ENCODE measurements around the gene EPB41.

The EPB41 gene

DNA sequence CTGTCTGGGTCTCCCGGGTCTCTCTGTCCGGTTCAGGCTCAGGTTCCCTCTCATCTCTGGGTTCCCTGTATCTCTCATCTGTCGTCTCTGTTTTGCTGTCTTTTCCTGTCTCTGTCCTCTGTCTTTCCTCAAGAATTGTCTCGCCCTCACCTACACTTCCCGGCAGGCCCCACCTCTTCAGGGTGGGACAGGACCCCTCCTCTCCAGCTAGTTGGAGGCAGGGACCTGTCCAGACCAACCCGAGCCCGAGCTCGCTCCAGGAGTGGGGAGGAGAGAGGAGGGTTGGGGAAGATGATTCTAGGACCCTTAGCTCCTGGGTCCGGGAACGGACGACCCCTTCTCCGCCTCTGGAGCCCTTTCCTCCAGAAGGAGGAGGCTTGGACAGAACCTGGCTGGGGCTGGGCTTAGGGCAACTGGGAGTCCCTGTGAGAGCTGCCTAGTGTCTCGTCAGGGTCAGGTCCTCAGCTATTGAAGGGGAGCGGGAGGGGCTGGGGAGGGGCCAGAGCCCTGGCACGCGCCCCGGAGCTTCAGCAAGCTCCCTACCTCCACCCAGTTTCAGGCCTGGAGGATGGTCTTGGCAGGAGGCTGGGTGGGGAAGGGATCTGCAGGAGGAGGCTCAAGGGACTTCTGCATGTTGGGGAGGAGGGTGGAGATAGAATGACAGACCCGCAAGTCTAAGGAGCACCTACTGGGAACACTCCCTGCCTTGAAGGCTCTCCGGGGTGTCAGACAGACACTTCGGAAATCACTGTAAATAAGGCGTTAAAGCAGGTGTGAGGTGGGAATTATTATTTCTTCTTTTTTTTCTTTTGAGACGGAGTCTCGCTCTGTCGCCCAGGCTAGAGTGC, 26.3 kb upstream of the EPB41 start (continued):
- TF ChIP-seq, protein P1, sequence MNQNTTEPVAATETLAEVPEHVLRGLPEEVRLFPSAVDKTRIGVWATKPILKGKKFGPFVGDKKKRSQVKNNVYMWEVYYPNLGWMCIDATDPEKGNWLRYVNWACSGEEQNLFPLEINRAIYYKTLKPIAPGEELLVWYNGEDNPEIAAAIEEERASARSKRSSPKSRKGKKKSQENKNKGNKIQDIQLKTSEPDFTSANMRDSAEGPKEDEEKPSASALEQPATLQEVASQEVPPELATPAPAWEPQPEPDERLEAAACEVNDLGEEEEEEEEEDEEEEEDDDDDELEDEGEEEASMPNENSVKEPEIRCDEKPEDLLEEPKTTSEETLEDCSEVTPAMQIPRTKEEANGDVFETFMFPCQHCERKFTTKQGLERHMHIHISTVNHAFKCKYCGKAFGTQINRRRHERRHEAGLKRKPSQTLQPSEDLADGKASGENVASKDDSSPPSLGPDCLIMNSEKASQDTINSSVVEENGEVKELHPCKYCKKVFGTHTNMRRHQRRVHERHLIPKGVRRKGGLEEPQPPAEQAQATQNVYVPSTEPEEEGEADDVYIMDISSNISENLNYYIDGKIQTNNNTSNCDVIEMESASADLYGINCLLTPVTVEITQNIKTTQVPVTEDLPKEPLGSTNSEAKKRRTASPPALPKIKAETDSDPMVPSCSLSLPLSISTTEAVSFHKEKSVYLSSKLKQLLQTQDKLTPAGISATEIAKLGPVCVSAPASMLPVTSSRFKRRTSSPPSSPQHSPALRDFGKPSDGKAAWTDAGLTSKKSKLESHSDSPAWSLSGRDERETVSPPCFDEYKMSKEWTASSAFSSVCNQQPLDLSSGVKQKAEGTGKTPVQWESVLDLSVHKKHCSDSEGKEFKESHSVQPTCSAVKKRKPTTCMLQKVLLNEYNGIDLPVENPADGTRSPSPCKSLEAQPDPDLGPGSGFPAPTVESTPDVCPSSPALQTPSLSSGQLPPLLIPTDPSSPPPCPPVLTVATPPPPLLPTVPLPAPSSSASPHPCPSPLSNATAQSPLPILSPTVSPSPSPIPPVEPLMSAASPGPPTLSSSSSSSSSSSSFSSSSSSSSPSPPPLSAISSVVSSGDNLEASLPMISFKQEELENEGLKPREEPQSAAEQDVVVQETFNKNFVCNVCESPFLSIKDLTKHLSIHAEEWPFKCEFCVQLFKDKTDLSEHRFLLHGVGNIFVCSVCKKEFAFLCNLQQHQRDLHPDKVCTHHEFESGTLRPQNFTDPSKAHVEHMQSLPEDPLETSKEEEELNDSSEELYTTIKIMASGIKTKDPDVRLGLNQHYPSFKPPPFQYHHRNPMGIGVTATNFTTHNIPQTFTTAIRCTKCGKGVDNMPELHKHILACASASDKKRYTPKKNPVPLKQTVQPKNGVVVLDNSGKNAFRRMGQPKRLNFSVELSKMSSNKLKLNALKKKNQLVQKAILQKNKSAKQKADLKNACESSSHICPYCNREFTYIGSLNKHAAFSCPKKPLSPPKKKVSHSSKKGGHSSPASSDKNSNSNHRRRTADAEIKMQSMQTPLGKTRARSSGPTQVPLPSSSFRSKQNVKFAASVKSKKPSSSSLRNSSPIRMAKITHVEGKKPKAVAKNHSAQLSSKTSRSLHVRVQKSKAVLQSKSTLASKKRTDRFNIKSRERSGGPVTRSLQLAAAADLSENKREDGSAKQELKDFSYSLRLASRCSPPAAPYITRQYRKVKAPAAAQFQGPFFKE (tag by site-specific recombination; IDR thresholded peaks at IDR 0.05; ENCODE audit: borderline replicate concordance): no peak
- TF ChIP-seq, protein P2, sequence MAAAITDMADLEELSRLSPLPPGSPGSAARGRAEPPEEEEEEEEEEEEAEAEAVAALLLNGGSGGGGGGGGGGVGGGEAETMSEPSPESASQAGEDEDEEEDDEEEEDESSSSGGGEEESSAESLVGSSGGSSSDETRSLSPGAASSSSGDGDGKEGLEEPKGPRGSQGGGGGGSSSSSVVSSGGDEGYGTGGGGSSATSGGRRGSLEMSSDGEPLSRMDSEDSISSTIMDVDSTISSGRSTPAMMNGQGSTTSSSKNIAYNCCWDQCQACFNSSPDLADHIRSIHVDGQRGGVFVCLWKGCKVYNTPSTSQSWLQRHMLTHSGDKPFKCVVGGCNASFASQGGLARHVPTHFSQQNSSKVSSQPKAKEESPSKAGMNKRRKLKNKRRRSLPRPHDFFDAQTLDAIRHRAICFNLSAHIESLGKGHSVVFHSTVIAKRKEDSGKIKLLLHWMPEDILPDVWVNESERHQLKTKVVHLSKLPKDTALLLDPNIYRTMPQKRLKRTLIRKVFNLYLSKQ (tag by site-specific recombination; IDR thresholded peaks at IDR 0.05; ENCODE audit: borderline replicate concordance): no peak
- TF ChIP-seq KLF8 (tag by site-specific recombination; IDR thresholded peaks at IDR 0.05) (no peak), ZNF792 (tag by site-specific recombination; IDR thresholded peaks at IDR 0.05) (no peak), ZNF26 (tag by site-specific recombination; IDR thresholded peaks at IDR 0.05) (no peak), BCL6B (tag by site-specific recombination; IDR thresholded peaks at IDR 0.05) (no peak), KLF9 (tag by site-specific recombination; IDR thresholded peaks at IDR 0.05; ENCODE audit: low read depth) (no peak), ZNF501 (tag by site-specific recombination; IDR thresholded peaks at IDR 0.05) (no peak), ZNF510 (tag by site-specific recombination; IDR thresholded peaks at IDR 0.05; ENCODE audit: insufficient replicate concordance) (no peak), ZBTB17 (tag by site-specific recombination; IDR thresholded peaks at IDR 0.05) (peak; percentile 55; the same call in 1 of the 2 replicates), ZNF624 (tag by site-specific recombination; IDR thresholded peaks at IDR 0.05) (no peak), ZNF791 (tag by site-specific recombination; IDR thresholded peaks at IDR 0.05) (no peak), ZNF449 (tag by site-specific recombination; IDR thresholded peaks at IDR 0.05) (no peak), ZNF658 (tag by site-specific recombination; IDR thresholded peaks at IDR 0.05) (no peak), ZNF350 (tag by site-specific recombination; IDR thresholded peaks at IDR 0.05) (no peak), BCL11A (tag by site-specific recombination; IDR thresholded peaks at IDR 0.05; ENCODE audit: low read depth) (no peak), ZNF610 (tag by site-specific recombination; IDR thresholded peaks at IDR 0.05; ENCODE audit: borderline replicate concordance) (no peak), ZNF221 (tag by site-specific recombination; IDR thresholded peaks at IDR 0.05; ENCODE audit: borderline replicate concordance) (no peak), HOXC10 (CRISPR knock-in tag; IDR thresholded peaks at IDR 0.05) (no peak), ZNF629 (tag by site-specific recombination; IDR thresholded peaks at IDR 0.05) (0 out of 2 replicates have a peak, but pooled peaks have one; percentile 8), ZNF133 (tag by site-specific recombination; IDR thresholded peaks at IDR 0.05) (no peak)
- TF ChIP-seq, protein P3, sequence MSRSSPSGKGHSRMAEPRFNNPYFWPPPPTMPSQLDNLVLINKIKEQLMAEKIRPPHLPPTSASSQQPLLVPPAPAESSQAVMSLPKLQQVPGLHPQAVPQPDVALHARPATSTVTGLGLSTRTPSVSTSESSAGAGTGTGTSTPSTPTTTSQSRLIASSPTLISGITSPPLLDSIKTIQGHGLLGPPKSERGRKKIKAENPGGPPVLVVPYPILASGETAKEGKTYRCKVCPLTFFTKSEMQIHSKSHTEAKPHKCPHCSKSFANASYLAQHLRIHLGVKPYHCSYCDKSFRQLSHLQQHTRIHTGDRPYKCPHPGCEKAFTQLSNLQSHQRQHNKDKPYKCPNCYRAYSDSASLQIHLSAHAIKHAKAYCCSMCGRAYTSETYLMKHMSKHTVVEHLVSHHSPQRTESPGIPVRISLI (tag by site-specific recombination; IDR thresholded peaks at IDR 0.05): no peak
- TF ChIP-seq, protein P4, sequence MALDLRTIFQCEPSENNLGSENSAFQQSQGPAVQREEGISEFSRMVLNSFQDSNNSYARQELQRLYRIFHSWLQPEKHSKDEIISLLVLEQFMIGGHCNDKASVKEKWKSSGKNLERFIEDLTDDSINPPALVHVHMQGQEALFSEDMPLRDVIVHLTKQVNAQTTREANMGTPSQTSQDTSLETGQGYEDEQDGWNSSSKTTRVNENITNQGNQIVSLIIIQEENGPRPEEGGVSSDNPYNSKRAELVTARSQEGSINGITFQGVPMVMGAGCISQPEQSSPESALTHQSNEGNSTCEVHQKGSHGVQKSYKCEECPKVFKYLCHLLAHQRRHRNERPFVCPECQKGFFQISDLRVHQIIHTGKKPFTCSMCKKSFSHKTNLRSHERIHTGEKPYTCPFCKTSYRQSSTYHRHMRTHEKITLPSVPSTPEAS (tag by site-specific recombination; IDR thresholded peaks at IDR 0.05): no peak
